Left colon (tissue), 2 donors: ENCODE measurements around the gene LIPJ. TPM values are rescaled to one million over a fixed set of nuclear protein-coding genes. Genes with fewer than 3 reads are reported as not detected.

Source experiments
- ATAC-seq: fragments of 200-7000 bp; cut with Tn5 transposase; one replicate; pipeline ENCODE4 v1.9.1; 2020; ENCODE audit warnings: mild to moderate bottlenecking, moderate library complexity
- DNase-seq, 2 donors: peaks; one replicate each; pipeline ENCODE4 v3.0.0-alpha.2; 2020
- intact Hi-C, 2 donors: fragments of 100-400 bp; cut with DNase I in 1 of 2; cut with micrococcal nuclease in 1 of 2; formaldehyde crosslinking; loops; one replicate each; pipeline versions ENCODE4 v1.11.2 to v1.14.0; 2022; cut with DNase I, micrococcal nuclease
- long read RNA-seq: library from polyadenylated mRNA; unstranded; transcript quantifications from one replicate; pipeline ENCODE4 v2.0.0, GENCODE V29; 2021
- total RNA-seq, 2 donors: library from RNA; stranded (reverse); fragmentation: NEBNext Ultra II Directional; extraction: Animal tissue kit (Norgen Biotek cat#: 25700); gene quantifications; one replicate each; pipeline ENCODE4 v1.2.1, GENCODE V29; 2021
- donor health status: DM: no; HTN: no; CAD: no.
- donor health status: DM: yes; HTN: yes; CAD: no.

LIPJ gene
- under 1 TPM; 0.14 to 0.15 TPM for total RNA-seq
- long read RNA-seq = 0 reads

GRCh38 chr10:88586462-88586861, at the start of gene LIPJ:
LIPJ (plus strand) TSS chr10:88586762; CDS start chr10:88590688, 3,926 bp downstream.
- intact Hi-C loops = no loop called here
- ATAC-seq (no peak), DNase-seq (no peak)

GRCh38 chr10:88537322-88537721, 49.2 kb upstream of the LIPJ start:
- no peak for DNase-seq
- no peak for ATAC-seq
- intact Hi-C loops = no loop called here

GRCh38 chr10:88538048-88538447, 48.5 kb upstream of the LIPJ start:
- intact Hi-C loops = no loop called here
- DNase-seq = no peak
- no peak for ATAC-seq

GRCh38 chr10:88540351-88540750, 46.2 kb upstream of the LIPJ start:
- DNase-seq (no peak), ATAC-seq (no peak)
- intact Hi-C loops = no loop called here

- DNase-seq = no peak
- no peak for ATAC-seq
- intact Hi-C loops = no loop called here
Measured at GRCh38 chr10:88541116-88541626, 45.4 kb upstream of the LIPJ start.

GRCh38 chr10:88542522-88542921, 44.0 kb upstream of the LIPJ start:
- ATAC-seq (no peak), DNase-seq (no peak)
- intact Hi-C loops = no loop called here

GRCh38 chr10:88544140-88544870, 42.3 kb upstream of the LIPJ start:
- no peak for DNase-seq
- no peak for ATAC-seq
- intact Hi-C loops = no loop called here

GRCh38 chr10:88545359-88545758, 41.2 kb upstream of the LIPJ start:
- ATAC-seq (no peak), DNase-seq (no peak)
- intact Hi-C loops = no loop called here

GRCh38 chr10:88546497-88546896, 40.1 kb upstream of the LIPJ start:
- ATAC-seq (no peak), DNase-seq (no peak)
- intact Hi-C loops = no loop called here

- ATAC-seq (no peak), DNase-seq (no peak)
- intact Hi-C loops = loop anchor here in 1 of 2 donors (10.0 kb wide), 2 partner anchors 146 to 696 kb away; no protein-coding TSS in a partner anchor
Measured at GRCh38 chr10:88551246-88551645, 35.3 kb upstream of the LIPJ start.

- DNase-seq (peak; percentile 33 to 34), ATAC-seq (peak; percentile 96)
- intact Hi-C loops = loop anchor here in 1 of 2 donors (10.0 kb wide), 2 partner anchors 148 to 698 kb away; no protein-coding TSS in a partner anchor
Measured at GRCh38 chr10:88553116-88553752, 33.3 kb upstream of the LIPJ start.

GRCh38 chr10:88555190-88555908, 31.2 kb upstream of the LIPJ start:
- ATAC-seq = no peak
- intact Hi-C loops = loop anchor here in 1 of 2 donors (10.0 kb wide), 2 partner anchors 151 to 701 kb away; no protein-coding TSS in a partner anchor
- DNase-seq = no peak

- DNase-seq = no peak
- intact Hi-C loops = loop anchor here in 1 of 2 donors (10.0 kb wide), 2 partner anchors 152 to 702 kb away; no protein-coding TSS in a partner anchor
- ATAC-seq = no peak
Measured at GRCh38 chr10:88557256-88557655, 29.3 kb upstream of the LIPJ start.

GRCh38 chr10:88557658-88558057, 28.9 kb upstream of the LIPJ start:
- no peak for DNase-seq
- ATAC-seq = no peak
- intact Hi-C loops = loop anchor here in 1 of 2 donors (10.0 kb wide), 2 partner anchors 153 to 703 kb away; no protein-coding TSS in a partner anchor

GRCh38 chr10:88562152-88562551, 24.4 kb upstream of the LIPJ start:
- intact Hi-C loops = no loop called here
- no peak for DNase-seq
- no peak for ATAC-seq

GRCh38 chr10:88565072-88565471, 21.5 kb upstream of the LIPJ start:
- DNase-seq (no peak), ATAC-seq (no peak)
- intact Hi-C loops = no loop called here

GRCh38 chr10:88582411-88582805, 4.2 kb upstream of the LIPJ start:
- intact Hi-C loops = no loop called here
- DNase-seq = no peak
- ATAC-seq = no peak

GRCh38 chr10:88582806-88583583, 3.6 kb upstream of the LIPJ start, which contains the start of gene RNLS:
RNLS (minus strand) TSS chr10:88583318.
- ATAC-seq = peak; percentile 94
- peak; percentile 60 to 79 for DNase-seq
- intact Hi-C loops = no loop called here

- intact Hi-C loops = no loop called here
- DNase-seq = no peak
- ATAC-seq = no peak
Measured at GRCh38 chr10:88583584-88583957, 3.0 kb upstream of the LIPJ start.
